HCT116 (cell line): Measurements from ENCODE around the gene TRIM16. TPM values are rescaled to one million over a fixed set of nuclear protein-coding genes. Genes with fewer than 3 reads are reported as not detected.
"Not testable (repeated sequence)": the region's sequence is repeated elsewhere in the genome, so short reads cannot be mapped to it uniquely, and the experiment has no call there.

ENCODE experiments used
- ATAC-seq: fragments of 200-7000 bp; cut with Tn5 transposase; 2 replicates; pipeline ENCODE4 v1.9.1; 2020; ENCODE audit warnings: mild to moderate bottlenecking, moderate library complexity
- BruUV-seq: library from RNA; stranded (reverse); fragments of 400-500 nt; replicated peaks from 2 replicates; lab custom pipeline; 2021; lab: Mats Ljungman, UMichigan
- CTCF ChIA-PET: fragments of 300-600 bp; sonication (Branson Sonifier 250); formaldehyde crosslinking; loops from one replicate; lab custom pipeline; 2021; ENCODE audit warnings: antibody characterized with exemption; lab: Charles Lee
- POLR2A ChIA-PET: fragments of 300-600, 350-600 bp; sonication (Branson Sonifier 250); formaldehyde crosslinking; loops from one replicate; lab custom pipeline; 2021; ENCODE audit warnings: antibody characterized with exemption; lab: Charles Lee
- RAD21 ChIA-PET, 2 experiments: fragments of 300-600 bp; sonication (Branson Sonifier 250); formaldehyde crosslinking; loops; one replicate each; lab custom pipeline; 2023; ENCODE audit warnings: low total read pairs in 2 of 2; ENCODE audit not compliant: uncharacterized antibody in 2 of 2, unreplicated experiment in 2 of 2, low non-redundant PET in 1 of 2; lab: Charles Lee
- DNase-seq: peaks from one replicate; pipeline ENCODE4 v3.0.0-alpha.2; 2010; ENCODE audit warnings: low read depth, low spot score
- H2AFZ ChIP-seq: fragments of 200-600 bp; shearing (Covaris generic), sonication (generic); 2 replicates; pipeline ENCODE4 v1.6.1; 2017; ENCODE audit warnings: low read depth, mixed run types, mixed read lengths, antibody characterized with exemption, low read length; ENCODE audit not compliant: poor library complexity, severe bottlenecking
- H3K27ac ChIP-seq: 2 replicates; pipeline ENCODE4 v1.5.1; 2012; ENCODE audit warnings: low read depth, low read length
- H3K27me3 ChIP-seq: fragments of 200-600 bp; sonication (generic); 2 replicates; pipeline ENCODE4 v1.6.1; 2016; ENCODE audit warnings: mixed run types, low read length, mixed read lengths; ENCODE audit not compliant: insufficient read depth
- H3K36me3 ChIP-seq, 2 experiments: fragments of 200-500 bp in 1 of 2; fragments of 200-600 bp in 1 of 2; sonication (Bioruptor generic) in 1 of 2; sonication (generic) in 1 of 2; 2 replicates each; pipeline versions ENCODE4 v1.5.1 to v1.6.1; 2014 to 2016; ENCODE audit warnings: low read length in 2 of 2, inconsistent platforms in 1 of 2, mixed read lengths in 1 of 2, mixed run types in 1 of 2; ENCODE audit not compliant: insufficient read depth in 2 of 2, control insufficient read depth in 1 of 2
- H3K4me1 ChIP-seq, 2 experiments: fragments of 200-600 bp in 1 of 2; sonication (generic) in 1 of 2; 2 replicates each; pipeline versions ENCODE4 v1.5.1 to v1.6.1; 2012 to 2017; ENCODE audit warnings: low read length in 2 of 2, inconsistent platforms in 1 of 2, mild to moderate bottlenecking in 1 of 2, mixed read lengths in 1 of 2, mixed run types in 1 of 2, moderate library complexity in 1 of 2; ENCODE audit not compliant: insufficient read depth in 2 of 2, control insufficient read depth in 1 of 2
- H3K4me2 ChIP-seq: fragments of 200-600 bp; sonication (generic); 2 replicates; pipeline ENCODE4 v1.6.1; 2017; ENCODE audit warnings: mixed run types, low read length, mixed read lengths
- H3K4me3 ChIP-seq, 2 experiments: fragments of 200-600 bp in 1 of 2; sonication (generic) in 1 of 2; replicated peaks in 1 of 2; 2 replicates each; pipeline ENCODE4 v1.5.1; 2011 to 2016; ENCODE audit warnings: low read length in 2 of 2, control low read depth in 1 of 2, low read depth in 1 of 2, mild to moderate bottlenecking in 1 of 2, mixed read lengths in 1 of 2, mixed run types in 1 of 2
- H3K79me2 ChIP-seq: fragments of 200-600 bp; sonication (generic); 2 replicates; pipeline ENCODE4 v1.6.1; 2017; ENCODE audit warnings: mild to moderate bottlenecking, mixed run types, low read length, moderate library complexity, mixed read lengths; ENCODE audit not compliant: insufficient read depth
- H3K9ac ChIP-seq: fragments of 200-600 bp; sonication (generic); 2 replicates; pipeline ENCODE4 v1.6.1; 2016; ENCODE audit warnings: low read length, mixed read lengths
- H3K9me2 ChIP-seq: fragments of 200-600 bp; sonication (generic), shearing (Covaris generic); 2 replicates; pipeline ENCODE4 v1.6.1; 2017; ENCODE audit warnings: mixed run types, mild to moderate bottlenecking, moderate library complexity; ENCODE audit not compliant: insufficient read depth
- H3K9me3 ChIP-seq, 2 experiments: fragments of 200-500 bp in 1 of 2; fragments of 200-600 bp in 1 of 2; sonication (Bioruptor generic) in 1 of 2; sonication (generic) in 1 of 2; 2 replicates each; pipeline ENCODE4 v1.6.1; 2014 to 2017; ENCODE audit warnings: low read length in 2 of 2, mixed read lengths in 2 of 2, inconsistent platforms in 1 of 2, low read depth in 1 of 2, mild to moderate bottlenecking in 1 of 2, mixed run types in 1 of 2, moderate library complexity in 1 of 2; ENCODE audit not compliant: control insufficient read depth in 1 of 2, insufficient read depth in 1 of 2
- H4K20me1 ChIP-seq: fragments of 200-600 bp; sonication (generic), shearing (Covaris generic); 2 replicates; pipeline ENCODE4 v1.6.1; 2017; ENCODE audit warnings: mixed run types, mild to moderate bottlenecking, moderate library complexity; ENCODE audit not compliant: insufficient read depth
- CBX3 ChIP-seq: IDR thresholded peaks from 2 replicates; pipeline ENCODE4 v1.6.1; 2012; ENCODE audit warnings: low read depth
- POLR2A ChIP-seq: IDR thresholded peaks from 2 replicates; pipeline ENCODE4 v1.7.0; 2011; ENCODE audit warnings: borderline replicate concordance; ENCODE audit not compliant: insufficient read depth, insufficient read length; ENCODE audit errors: extremely low read depth
- POLR2AphosphoS5 ChIP-seq: IDR thresholded peaks from 2 replicates; pipeline ENCODE4 v1.6.1; 2011; ENCODE audit warnings: mild to moderate bottlenecking, low read depth, low read length, moderate library complexity
- TCF7L2 ChIP-seq: IDR thresholded peaks from 2 replicates; pipeline ENCODE4 v1.7.0; 2011; ENCODE audit warnings: borderline replicate concordance, inconsistent platforms; ENCODE audit not compliant: insufficient read depth, insufficient read length; ENCODE audit errors: extremely low read depth
- intact Hi-C: fragments of 100-400 bp; cut with micrococcal nuclease; formaldehyde crosslinking; loops from 2 replicates; pipeline ENCODE4 v1.10.0; 2022
- total RNA-seq: library from RNA; stranded (reverse); gene quantifications from one replicate; pipeline ENCODE4 v1.2.1, GENCODE V29; 2021; ENCODE audit not compliant: unreplicated experiment
- TF ChIP-seq, protein P1 (sequence below): IDR thresholded peaks from 2 replicates; pipeline ENCODE4 v1.6.1; 2012
- TF ChIP-seq, protein P2 (sequence below): IDR thresholded peaks from 2 replicates; pipeline ENCODE4 v1.6.1; 2011; ENCODE audit warnings: mild to moderate bottlenecking, low read length, moderate library complexity; ENCODE audit not compliant: insufficient replicate concordance; ENCODE audit errors: extremely low read depth

The TRIM16 gene
- total RNA-seq, 1 experiment from 2014 or later = 33.8 TPM

- Histone ChIP-seq H3K36me3 (peaks cover 31 to 33% of the 10 kb centered on the region in 2 experiments), H3K9me3 (peaks cover 8 to 36% of the 10 kb centered on the region in 2 experiments; a peak in 3 of 4 replicates)
- H2AFZ ChIP-seq, H3K9me2 ChIP-seq, H3K4me2 ChIP-seq, H3K79me2 ChIP-seq, DNase-seq, H3K27me3 ChIP-seq, ATAC-seq, H3K27ac ChIP-seq, H3K4me3 ChIP-seq, H3K4me1 ChIP-seq, POLR2A ChIA-PET, H3K9ac ChIP-seq, intact Hi-C loops, H4K20me1 ChIP-seq, BruUV-seq, RAD21 ChIA-PET, CTCF ChIA-PET: not testable (repeated sequence)
These were observed 20.1 kb upstream of the TRIM16 start for GRCh38 chr17:15704239-15704638.

DNA sequence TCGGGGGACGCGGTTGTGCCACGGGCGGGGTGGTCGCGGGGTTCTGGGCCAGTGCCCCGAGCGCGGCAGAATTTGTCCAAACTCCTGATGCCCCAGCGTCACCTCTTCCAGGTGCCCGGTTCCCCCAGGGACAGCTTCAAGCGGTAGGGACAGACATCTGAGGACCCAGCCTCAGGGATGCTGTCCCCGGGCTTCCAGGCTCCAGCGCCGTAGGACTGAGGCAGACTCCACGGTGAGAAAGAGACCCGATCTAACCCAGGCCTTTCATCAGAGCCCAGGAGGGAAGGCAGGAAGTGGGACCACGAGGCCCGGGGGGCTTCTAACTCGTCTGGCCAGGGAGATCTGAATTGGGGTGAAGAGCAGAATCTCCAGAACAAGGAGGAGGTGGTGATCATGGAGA lies 15.8 kb upstream of the TRIM16 start:
- peak; percentile 16 for ATAC-seq
- H3K4me1 ChIP-seq, H3K36me3 ChIP-seq, DNase-seq, H4K20me1 ChIP-seq, CTCF ChIA-PET, H2AFZ ChIP-seq, intact Hi-C loops, H3K27me3 ChIP-seq, H3K9me2 ChIP-seq, H3K9me3 ChIP-seq, RAD21 ChIA-PET, H3K79me2 ChIP-seq, POLR2A ChIA-PET, H3K27ac ChIP-seq: not testable (repeated sequence)
- Histone ChIP-seq H3K4me3 (peak overlapping the region; percentile 49 to 66), H3K9ac (peak overlapping the region; percentile 66), H3K4me2 (peak overlapping the region; percentile 73)
- TSS peak; percentile 89 for BruUV-seq

DNA sequence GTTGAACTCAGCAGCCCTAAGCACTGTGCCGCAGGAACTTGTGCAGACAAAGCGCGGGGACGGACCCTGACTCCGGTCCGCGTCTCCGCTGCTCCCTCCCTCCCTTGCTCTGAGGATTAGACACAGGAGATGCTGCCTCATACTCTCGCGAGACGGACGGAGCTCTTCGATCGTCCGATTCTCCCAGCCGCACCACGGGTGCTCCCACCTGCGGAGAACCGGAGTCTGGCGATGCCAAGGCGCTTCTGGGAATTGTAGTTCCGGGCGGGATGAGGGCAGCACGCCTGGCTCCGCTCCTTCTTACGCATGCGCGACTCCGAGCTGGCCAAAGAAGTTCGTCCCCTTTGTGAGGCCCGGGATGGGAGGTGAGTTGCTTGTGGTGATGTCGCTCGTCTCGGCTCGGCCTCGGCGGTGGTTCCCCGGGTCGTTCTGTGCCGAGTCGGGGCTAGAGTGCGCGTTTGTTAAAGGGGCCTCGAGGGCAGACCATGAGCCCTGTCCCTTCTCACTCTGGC lies 15.4 kb upstream of the TRIM16 start, which contains the start of gene ZNF286A:
Gene ZNF286A, plus strand, starts transcription at position 340 of the 512 bp plus-strand sequence. CDS start 578 bp downstream, outside the sequence.
- intact Hi-C loops, H3K27me3 ChIP-seq, H3K4me1 ChIP-seq, H3K36me3 ChIP-seq, H3K79me2 ChIP-seq, RAD21 ChIA-PET, H4K20me1 ChIP-seq, CTCF ChIA-PET, H3K9me2 ChIP-seq, H3K27ac ChIP-seq, H3K9me3 ChIP-seq, BruUV-seq, POLR2A ChIA-PET: not testable (repeated sequence)
- peak; percentile 99 for ATAC-seq
- TF ChIP-seq, protein P1, sequence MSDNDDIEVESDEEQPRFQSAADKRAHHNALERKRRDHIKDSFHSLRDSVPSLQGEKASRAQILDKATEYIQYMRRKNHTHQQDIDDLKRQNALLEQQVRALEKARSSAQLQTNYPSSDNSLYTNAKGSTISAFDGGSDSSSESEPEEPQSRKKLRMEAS = peak; percentile 77
- TF ChIP-seq, protein P2, sequence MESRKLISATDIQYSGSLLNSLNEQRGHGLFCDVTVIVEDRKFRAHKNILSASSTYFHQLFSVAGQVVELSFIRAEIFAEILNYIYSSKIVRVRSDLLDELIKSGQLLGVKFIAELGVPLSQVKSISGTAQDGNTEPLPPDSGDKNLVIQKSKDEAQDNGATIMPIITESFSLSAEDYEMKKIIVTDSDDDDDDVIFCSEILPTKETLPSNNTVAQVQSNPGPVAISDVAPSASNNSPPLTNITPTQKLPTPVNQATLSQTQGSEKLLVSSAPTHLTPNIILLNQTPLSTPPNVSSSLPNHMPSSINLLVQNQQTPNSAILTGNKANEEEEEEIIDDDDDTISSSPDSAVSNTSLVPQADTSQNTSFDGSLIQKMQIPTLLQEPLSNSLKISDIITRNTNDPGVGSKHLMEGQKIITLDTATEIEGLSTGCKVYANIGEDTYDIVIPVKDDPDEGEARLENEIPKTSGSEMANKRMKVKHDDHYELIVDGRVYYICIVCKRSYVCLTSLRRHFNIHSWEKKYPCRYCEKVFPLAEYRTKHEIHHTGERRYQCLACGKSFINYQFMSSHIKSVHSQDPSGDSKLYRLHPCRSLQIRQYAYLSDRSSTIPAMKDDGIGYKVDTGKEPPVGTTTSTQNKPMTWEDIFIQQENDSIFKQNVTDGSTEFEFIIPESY = peak; percentile 94
- TF ChIP-seq POLR2A (peak; percentile 75), POLR2AphosphoS5 (peak; percentile 75), TCF7L2 (peak; percentile 59), CBX3 (peak; percentile 52; the same call in 1 of the 2 replicates)
- peak within 1 kb of the TSS; percentile 66 for H3K9ac ChIP-seq
- peak; percentile 99 for DNase-seq
- H2AFZ ChIP-seq = peak within 1 kb of the TSS; percentile 81
- H3K4me2 ChIP-seq = peak within 1 kb of the TSS; percentile 73
- peak within 1 kb of the TSS; percentile 49 to 66 for H3K4me3 ChIP-seq
